Measurements from ENCODE around the gene BHMT.

DNA sequence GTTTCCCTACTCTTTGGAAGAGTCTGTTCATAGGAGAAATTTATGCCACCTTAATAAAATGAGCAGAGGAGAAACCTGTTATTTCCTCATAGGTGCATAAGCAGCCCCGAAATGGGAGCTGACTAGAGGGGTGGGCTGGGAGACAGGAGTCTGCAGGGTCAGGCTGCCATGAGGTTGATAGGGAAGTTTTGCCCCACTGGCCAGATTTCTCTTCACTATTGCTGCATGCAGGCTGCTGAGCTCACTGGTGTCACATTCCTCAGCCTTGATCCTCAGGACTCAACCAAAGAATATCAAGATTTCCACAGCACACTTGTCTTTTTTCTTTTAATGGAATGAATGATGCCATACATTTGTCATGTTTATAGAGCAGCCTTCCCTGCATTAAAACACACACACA is 60.7 kb downstream of the BHMT start:
- TF ChIP-seq POLR2A (IDR thresholded peaks at IDR 0.05) = no peak
- TF ChIP-seq, protein P1, sequence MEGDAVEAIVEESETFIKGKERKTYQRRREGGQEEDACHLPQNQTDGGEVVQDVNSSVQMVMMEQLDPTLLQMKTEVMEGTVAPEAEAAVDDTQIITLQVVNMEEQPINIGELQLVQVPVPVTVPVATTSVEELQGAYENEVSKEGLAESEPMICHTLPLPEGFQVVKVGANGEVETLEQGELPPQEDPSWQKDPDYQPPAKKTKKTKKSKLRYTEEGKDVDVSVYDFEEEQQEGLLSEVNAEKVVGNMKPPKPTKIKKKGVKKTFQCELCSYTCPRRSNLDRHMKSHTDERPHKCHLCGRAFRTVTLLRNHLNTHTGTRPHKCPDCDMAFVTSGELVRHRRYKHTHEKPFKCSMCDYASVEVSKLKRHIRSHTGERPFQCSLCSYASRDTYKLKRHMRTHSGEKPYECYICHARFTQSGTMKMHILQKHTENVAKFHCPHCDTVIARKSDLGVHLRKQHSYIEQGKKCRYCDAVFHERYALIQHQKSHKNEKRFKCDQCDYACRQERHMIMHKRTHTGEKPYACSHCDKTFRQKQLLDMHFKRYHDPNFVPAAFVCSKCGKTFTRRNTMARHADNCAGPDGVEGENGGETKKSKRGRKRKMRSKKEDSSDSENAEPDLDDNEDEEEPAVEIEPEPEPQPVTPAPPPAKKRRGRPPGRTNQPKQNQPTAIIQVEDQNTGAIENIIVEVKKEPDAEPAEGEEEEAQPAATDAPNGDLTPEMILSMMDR (IDR thresholded peaks at IDR 0.05) = no peak

All from lower leg skin (tissue), 3 donors.